GM12864 (cell line): ENCODE measurements around the gene ZFP36L1.
A peak's percentile ranks its signal among the peaks of the same experiment; 100 is the strongest.

Experiments used
- DNase-seq: peaks from one replicate; pipeline ENCODE4 v3.0.0-alpha.2; 2011; ENCODE audit warnings: low read depth
- H3K4me3 ChIP-seq: 2 replicates; pipeline ENCODE4 v1.5.1; 2011; ENCODE audit warnings: mild to moderate bottlenecking, low read depth, low read length, control low read depth
- TF ChIP-seq, protein P1 (sequence below): IDR thresholded peaks from 2 replicates; pipeline ENCODE4 v1.5.1; 2011; ENCODE audit warnings: low read depth, mild to moderate bottlenecking, moderate library complexity, low read length, control low read depth, inconsistent platforms; ENCODE audit errors: missing control alignments

ZFP36L1 gene

DNA sequence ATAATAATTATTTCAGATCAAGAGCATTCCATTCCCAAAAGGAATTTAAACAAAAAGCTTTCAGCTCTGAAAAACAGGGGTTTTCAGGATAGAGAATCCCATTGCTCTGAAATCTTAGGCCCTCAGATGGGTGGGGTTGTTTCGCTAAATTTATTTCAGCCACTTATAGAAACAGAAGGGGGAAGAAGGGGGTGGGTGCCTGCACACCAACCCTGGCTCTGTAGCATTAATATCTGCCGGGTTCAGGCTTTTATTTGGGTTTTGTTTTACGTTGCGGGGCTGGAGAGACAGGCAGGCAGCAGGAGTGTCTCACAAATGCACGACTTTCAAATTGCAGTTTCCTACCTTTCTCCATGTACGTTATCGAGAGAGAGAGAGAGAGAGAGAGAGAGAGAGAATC, 12.5 kb upstream of the ZFP36L1 start:
- H3K4me3 ChIP-seq: no peak overlapping the region
- no peak for DNase-seq
- TF ChIP-seq, protein P1, sequence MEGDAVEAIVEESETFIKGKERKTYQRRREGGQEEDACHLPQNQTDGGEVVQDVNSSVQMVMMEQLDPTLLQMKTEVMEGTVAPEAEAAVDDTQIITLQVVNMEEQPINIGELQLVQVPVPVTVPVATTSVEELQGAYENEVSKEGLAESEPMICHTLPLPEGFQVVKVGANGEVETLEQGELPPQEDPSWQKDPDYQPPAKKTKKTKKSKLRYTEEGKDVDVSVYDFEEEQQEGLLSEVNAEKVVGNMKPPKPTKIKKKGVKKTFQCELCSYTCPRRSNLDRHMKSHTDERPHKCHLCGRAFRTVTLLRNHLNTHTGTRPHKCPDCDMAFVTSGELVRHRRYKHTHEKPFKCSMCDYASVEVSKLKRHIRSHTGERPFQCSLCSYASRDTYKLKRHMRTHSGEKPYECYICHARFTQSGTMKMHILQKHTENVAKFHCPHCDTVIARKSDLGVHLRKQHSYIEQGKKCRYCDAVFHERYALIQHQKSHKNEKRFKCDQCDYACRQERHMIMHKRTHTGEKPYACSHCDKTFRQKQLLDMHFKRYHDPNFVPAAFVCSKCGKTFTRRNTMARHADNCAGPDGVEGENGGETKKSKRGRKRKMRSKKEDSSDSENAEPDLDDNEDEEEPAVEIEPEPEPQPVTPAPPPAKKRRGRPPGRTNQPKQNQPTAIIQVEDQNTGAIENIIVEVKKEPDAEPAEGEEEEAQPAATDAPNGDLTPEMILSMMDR: no peak

DNA sequence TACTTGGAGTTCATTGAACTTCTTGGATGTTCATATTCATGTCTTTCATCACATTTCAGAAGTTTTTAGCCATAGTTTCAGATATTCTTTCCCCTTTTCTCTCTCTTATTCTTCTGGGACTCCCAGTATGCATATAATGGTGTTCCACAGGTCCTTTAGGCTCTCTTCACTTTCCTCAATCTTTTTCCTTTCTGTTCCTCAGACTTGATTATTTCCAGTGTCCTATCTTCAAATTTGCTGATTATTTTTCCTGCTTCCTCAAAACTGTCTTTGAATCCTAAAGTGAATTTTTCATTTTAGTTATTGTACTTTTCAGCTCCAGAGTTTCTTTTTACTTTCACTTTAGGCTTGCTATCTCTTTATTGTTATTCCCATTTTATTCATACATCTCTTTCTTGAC, 8.8 kb upstream of the ZFP36L1 start:
- H3K4me3 ChIP-seq: no peak overlapping the region
- TF ChIP-seq, protein P1: no peak
- no peak for DNase-seq

DNA sequence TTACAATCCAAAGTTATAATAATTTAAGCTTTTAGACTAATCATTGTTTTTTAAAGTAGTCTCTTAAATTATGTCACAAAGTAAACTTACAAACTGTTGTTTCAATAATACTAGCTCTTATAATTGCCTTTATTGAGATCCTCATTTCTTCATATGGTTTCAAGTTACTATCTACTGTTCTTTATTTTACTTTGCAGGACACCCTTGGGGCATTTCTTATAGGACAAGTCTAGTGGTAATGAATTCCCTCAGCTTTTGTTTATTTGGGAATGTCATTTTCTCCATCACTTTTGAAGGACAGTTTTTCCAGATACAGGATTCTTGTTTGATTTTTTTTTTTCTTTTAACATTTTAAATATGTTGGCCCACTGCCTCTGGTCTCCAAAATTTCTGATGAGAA, 8.1 kb upstream of the ZFP36L1 start:
- no peak for DNase-seq
- no peak overlapping the region for H3K4me3 ChIP-seq
- TF ChIP-seq, protein P1: no peak

DNA sequence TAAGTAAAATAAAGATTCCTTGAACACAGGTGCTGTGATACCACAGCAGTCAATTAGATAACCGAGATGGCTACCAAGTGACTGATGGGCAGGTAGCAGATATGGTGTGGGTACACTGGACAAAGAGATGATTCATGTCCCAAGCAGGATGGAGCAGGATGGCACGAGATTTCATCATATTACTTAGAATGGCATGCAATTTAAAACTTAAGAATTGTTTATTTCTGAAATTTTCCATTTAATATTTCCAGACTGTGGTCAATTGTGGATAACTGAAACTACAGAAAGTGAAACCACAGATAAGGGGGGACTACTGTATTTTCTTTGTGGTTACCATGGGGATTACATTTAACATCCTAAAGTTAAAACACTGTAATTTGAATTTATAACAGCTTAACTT, 7.5 kb upstream of the ZFP36L1 start:
- TF ChIP-seq, protein P1: no peak
- H3K4me3 ChIP-seq: no peak overlapping the region
- no peak for DNase-seq

DNA sequence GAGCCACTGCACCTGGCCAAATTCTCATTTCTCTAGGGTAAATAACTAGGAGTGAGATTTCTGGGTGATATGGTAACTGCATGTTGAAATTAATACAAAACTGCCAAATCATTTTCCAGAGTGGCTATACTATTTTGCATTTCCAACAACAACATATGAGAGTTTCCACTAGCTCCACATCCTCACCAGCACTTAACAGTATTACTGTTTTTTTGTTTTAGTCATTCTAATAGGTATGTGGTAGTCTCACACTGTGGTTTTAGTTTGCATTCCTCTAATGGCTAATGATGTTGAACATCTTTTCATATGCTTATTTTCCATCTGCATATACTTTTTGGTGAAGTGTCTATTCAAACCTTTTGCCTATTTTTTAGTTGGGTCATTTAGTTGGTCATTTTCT, 5.8 kb upstream of the ZFP36L1 start:
- TF ChIP-seq, protein P1: no peak
- no peak overlapping the region for H3K4me3 ChIP-seq

DNA sequence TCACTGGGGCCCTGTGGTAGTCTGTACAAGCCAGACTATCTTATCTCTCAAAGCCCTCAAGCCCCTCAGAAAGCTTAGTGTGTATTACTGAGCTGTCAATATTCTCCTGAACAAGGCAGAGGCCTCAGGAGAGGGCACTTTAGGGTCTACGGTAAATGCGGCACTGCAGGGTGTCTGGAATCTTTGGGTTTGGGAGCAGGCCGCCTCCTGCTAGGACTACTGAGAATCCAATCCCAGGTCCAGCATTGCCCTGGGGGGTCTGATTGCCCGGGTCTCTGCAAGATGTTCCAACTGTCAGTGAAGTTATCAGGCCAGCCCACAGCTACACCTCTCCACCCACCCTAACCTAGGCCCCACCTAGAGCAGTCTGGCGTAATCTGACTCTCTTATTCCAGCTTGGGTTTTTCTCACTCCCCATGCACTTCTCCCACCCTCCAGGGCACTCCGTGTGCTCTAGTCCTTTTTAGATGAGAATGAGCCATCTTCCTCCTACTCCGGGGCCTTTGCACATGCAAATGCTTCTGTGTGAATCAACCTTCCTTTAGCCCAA, 4.3 kb upstream of the ZFP36L1 start:
- TF ChIP-seq, protein P1: no peak
- no peak overlapping the region for H3K4me3 ChIP-seq
- no peak for DNase-seq

More for the DNA sequence above, 5.8 kb upstream of the ZFP36L1 start:
- no peak for DNase-seq

DNA sequence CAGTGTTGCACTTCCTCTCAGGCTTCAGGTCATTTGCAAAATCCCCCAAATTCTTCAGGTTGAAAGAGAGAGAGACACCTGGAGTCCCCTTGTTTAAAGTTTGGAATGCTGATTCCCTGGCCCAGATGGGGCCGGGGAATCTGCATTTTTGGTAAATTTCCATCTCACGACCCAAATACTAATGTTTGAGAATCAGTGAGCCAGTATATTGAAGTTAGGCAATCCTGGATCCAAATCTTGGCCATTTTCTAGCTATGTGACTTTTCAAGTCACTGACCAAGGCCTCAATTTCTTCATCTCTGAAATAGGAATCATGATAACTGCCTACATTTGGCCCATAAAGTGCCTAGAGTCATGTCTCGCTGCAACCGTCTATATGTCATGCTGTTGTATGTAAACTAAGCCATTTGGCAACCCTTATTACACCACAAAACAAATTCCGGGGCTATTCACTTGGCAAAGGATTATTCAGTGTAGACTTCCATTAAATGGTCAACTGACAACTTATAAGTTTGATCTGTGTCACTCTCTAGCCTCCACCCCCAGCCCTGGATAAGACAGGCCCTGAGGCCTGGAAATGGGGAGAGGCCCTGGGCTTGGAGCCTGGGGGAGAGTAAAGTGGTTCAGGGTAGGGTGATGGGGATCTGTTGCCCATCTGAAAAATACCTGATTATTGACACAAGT, 3.7 kb upstream of the ZFP36L1 start:
- no peak for DNase-seq
- TF ChIP-seq, protein P1: no peak
- H3K4me3 ChIP-seq: peak overlapping the region; percentile 72
